Middle frontal gyrus (tissue), 1 donor: Measurements from ENCODE around the gene ITIH4.

Experiments
- DNase-seq: peaks from one replicate; pipeline ENCODE4 v3.0.0-alpha.2; 2015; ENCODE audit warnings: low spot score; ENCODE audit errors: extremely low spot score

ITIH4 gene

GRCh38 chr3:52830535-52831258 lies at the start of gene ITIH4:
Gene ITIH4 (minus strand): TSS chr3:52830672. CDS start chr3:52830642, 30 bp downstream.
- no peak for DNase-seq

DNA sequence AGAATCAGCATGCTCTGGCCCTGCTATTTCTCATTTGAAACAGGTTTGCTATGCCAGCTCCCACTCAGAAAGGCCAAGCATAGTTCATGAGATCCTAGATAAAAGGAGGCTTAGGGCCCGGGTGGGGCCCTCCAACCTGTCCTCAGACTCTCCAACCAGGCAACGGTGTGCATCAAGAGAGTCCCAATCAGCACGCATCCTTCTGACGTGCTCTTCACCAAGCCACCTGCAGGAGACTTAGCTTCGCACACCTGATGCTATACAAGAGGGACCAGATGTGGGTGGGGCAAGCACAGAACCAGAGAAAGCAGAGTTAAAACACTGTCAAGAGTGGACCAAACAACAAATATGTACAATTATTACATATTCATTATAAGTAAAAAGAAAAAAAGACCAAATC lies 49.6 kb upstream of the ITIH4 start:
- no peak for DNase-seq

GRCh38 chr3:52879581-52879980 lies 49.1 kb upstream of the ITIH4 start:
- DNase-seq: no peak

DNA sequence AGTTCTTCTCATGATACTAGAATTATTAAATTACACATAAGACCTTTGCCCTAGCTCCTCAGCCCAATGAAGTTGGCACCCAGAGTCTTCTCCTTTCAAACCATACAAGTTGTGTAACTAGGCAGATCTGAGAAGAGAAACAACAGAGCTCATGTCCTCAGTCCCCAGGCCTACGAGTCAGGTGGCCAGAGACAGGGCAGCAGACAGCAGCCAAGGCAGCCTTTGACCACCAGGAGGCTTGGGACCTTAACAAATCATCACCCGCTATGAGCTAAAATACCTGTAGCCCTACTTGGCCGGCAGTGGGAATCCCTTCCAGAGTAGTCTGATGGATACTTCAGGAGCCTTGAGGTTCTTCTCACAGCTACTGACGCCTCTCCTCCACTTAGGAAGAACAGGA lies 48.6 kb upstream of the ITIH4 start:
- no peak for DNase-seq

DNA sequence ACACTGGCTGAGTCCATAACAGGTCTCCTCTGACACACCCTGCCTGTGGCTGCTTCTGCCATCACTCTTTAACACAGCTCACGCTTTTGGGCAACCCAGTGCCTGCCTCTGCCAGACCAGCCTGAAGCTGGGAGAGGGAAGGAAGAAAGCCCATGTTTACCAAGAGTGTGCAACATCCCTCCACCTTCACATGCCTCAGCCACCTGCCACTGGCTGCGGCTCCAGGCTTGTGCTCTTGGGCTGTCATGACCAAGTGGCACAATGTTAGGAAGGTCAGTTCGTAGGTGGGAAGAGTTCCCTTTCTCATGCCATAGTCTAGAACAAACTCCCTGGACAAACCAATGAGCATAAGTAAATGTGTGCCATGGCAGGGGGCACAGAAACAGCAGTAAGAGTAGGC lies 46.6 kb upstream of the ITIH4 start:
- DNase-seq: no peak

GRCh38 chr3:52874864-52875587 lies 44.6 kb upstream of the ITIH4 start:
- no peak for DNase-seq

GRCh38 chr3:52874160-52874701 lies 43.8 kb upstream of the ITIH4 start:
- DNase-seq: no peak

- DNase-seq: no peak
Measured at GRCh38 chr3:52873433-52874159, 43.1 kb upstream of the ITIH4 start.

- DNase-seq: no peak
Measured at GRCh38 chr3:52872245-52872644, 41.8 kb upstream of the ITIH4 start.

DNA sequence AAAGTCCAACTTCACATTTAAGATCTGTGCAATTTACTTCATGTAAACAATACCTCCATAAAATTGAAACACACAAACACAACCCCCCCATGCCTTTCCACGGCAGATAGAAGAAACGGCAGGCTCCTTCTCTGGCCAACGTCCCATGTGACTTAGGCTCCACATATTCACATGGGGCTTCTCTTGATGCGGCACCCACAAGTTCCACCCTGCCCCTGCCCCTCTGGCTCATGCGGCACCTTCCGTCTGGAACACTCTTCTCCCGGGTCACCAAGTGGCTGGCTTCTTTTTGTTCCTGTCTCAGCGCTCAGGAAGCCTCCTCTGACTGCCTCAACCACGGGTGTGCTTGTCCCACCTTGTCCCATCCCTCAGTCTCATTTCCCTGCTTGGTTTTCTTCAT lies 41.3 kb upstream of the ITIH4 start:
- DNase-seq: no peak

DNA sequence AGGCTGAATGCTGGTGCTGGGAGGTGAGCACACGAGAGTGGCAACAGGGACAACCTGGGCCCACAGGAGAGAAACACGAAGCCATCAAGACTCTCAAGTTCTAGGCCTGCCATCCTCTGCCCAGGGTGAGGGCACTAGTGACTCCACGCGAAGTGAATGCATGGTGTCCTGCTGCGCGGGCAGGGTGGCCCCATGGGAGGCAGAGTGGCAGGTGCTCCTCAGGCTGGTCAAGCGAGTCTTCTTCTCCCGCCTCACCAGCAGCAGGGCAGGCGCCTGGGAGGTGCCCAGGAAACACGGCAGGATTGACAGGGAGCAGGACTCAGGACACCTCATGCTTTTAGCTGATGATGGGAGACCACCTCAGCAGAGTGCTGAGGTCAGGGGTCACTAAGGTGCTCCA lies 40.0 kb upstream of the ITIH4 start:
- no peak for DNase-seq

GRCh38 chr3:52866427-52866826 lies 36.0 kb upstream of the ITIH4 start:
- DNase-seq: no peak

- DNase-seq: peak; percentile 13
Measured at GRCh38 chr3:52865994-52866393, 35.5 kb upstream of the ITIH4 start.

GRCh38 chr3:52860424-52860768 lies 29.9 kb upstream of the ITIH4 start:
- no peak for DNase-seq

GRCh38 chr3:52859686-52860423 lies 29.4 kb upstream of the ITIH4 start:
- no peak for DNase-seq

GRCh38 chr3:52857864-52858263 lies 27.4 kb upstream of the ITIH4 start:
- no peak for DNase-seq

DNA sequence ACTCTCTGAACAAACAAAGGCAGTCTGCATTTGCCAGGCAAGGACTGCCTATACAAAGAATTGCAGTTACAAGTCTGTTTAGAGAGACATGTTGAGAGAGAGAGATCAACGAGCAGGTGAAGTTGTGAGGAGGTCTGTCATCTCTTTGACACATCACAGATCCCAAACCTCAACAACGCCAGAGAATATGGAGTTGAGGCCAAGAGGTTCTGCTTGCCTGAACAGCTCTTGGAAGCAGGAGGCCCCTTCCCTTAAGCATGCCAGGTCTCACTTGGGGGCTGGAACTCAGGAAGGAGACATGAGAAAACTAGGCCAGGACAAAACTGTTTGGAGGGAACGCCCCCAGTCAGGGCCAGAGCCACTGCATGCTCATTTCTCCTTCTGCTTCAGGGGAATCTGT lies 26.7 kb upstream of the ITIH4 start:
- no peak for DNase-seq

- no peak for DNase-seq
Measured at GRCh38 chr3:52856666-52857065, 26.2 kb upstream of the ITIH4 start.

GRCh38 chr3:52854013-52854412 lies 23.5 kb upstream of the ITIH4 start:
- no peak for DNase-seq

- DNase-seq: no peak
Measured at GRCh38 chr3:52852419-52852818, 21.9 kb upstream of the ITIH4 start.

DNA sequence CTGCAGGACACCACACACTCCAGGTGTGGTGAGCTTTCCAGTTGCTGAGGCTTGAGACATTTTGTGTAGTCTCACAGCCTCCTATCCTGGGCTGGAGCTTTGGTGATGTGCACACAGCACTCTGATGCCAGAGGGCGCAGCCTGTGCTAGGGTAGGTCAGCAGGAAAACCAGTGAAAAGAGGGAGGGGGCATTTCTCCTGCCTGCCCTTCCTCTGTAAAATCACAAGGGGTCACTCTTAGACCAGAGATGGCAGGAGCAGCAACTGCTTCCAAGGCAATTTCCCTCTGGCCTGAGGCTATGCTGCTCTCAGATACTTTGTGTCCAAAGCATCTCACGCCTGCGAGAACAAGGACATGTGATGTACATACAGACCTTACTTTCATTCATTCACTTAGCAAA lies 20.9 kb upstream of the ITIH4 start:
- DNase-seq: no peak
